GM13976 (cell line): Measurements from ENCODE around the gene NMB.

Source experiments
- DNase-seq: peaks from one replicate; pipeline ENCODE4 v3.0.0; 2012; ENCODE audit warnings: low spot score
- CTCF ChIP-seq: IDR thresholded peaks from 2 replicates; pipeline ENCODE4 v1.5.1; 2012; ENCODE audit warnings: borderline replicate concordance, mild to moderate bottlenecking; ENCODE audit not compliant: insufficient read depth; ENCODE audit errors: extremely low read depth, missing control alignments, control extremely low read depth
- in situ Hi-C: fragments of 300-500 bp; cut with MboI; formaldehyde crosslinking; loops from one replicate; pipeline ENCODE4 v1.12.0; 2022; ENCODE audit warnings: low sequenced_read_pairs, mixed read lengths, inconsistent platforms; ENCODE audit not compliant: unreplicated experiment

The NMB gene

GRCh38 chr15:84621358-84621979, 36.5 kb downstream of the NMB start:
- DNase-seq = no peak
- no peak for TF ChIP-seq CTCF
- in situ Hi-C loops = loop anchor here (25.0 kb wide), 1 partner anchor 566 kb away; no protein-coding TSS in a partner anchor

DNA sequence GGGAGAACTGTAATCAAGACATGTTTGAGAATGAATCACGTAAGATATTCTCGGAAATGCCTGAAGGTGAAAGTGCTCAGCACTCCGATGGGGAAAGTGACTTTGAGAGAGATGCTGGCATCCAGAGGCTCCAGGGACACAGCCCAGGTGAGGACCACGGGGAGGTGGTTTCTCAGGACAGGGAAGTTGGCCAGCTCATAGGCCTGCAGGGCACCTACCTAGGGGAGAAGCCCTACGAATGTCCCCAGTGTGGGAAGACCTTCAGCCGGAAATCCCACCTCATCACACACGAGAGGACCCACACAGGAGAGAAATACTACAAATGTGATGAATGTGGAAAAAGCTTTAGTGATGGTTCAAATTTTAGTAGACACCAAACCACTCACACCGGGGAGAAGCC, 37.4 kb downstream of the NMB start:
- TF ChIP-seq CTCF = no peak
- in situ Hi-C loops = loop anchor here (25.0 kb wide), 1 partner anchor 567 kb away; no protein-coding TSS in a partner anchor

DNA sequence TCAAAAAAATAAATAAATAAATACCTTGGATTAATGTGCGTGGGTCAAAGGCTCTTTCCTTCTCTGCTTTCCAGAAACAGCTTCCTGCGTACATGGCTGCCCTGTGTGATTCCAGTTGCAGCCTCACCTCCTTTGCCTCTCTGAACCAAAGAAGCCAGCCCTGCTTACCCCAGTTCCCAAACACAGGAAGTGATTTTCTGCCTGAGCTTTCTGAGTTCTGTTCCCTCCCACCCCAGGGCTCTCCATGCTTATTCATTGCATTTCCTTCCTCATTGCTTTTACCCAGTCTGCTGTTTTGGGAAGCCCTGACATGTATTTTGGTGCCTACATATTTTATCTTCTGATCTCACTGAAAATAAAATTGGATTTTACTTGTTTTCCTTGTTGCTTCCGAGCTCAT, 41.8 kb downstream of the NMB start:
- in situ Hi-C loops = loop anchor here (25.0 kb wide), 1 partner anchor 571 kb away; no protein-coding TSS in a partner anchor
- TF ChIP-seq CTCF = no peak
- no peak for DNase-seq

More for the DNA sequence above, 37.4 kb downstream of the NMB start:
- no peak for DNase-seq

GRCh38 chr15:84611631-84612030, 46.4 kb downstream of the NMB start:
- no peak for TF ChIP-seq CTCF
- no peak for DNase-seq
- in situ Hi-C loops = loop anchor here (25.0 kb wide), 1 partner anchor 576 kb away; no protein-coding TSS in a partner anchor

GRCh38 chr15:84609818-84610525, 48.0 kb downstream of the NMB start:
- no peak for TF ChIP-seq CTCF
- DNase-seq = no peak
- in situ Hi-C loops = loop anchor here (25.0 kb wide), 1 partner anchor 577 kb away; no protein-coding TSS in a partner anchor

DNA sequence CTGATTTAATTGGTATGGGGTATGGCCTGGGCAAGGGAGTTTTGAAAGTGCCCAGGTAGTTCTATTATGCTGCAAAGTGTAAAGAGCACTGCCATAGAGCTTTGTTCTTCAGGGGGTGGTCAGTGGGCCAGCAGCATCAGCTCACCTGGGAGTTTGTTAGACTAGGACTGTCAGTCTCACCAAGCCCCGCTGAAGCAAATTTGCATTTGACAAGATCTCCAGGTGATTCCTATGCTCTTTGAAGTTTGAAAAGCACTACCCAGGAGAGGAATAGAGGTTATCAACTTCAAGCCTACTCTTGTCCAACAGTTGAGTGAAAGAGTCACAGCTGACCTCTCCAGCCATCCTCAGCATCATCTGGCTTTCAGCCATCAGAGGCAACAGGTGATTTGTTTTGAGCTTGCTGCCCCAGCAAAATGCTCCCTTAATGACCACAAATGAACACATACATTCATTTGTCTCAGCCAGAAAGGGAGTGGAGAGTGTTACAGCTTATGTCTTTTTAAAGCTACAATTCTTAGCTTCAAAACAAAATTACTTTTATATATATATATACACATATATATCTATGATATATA, 49.2 kb downstream of the NMB start:
- in situ Hi-C loops = loop anchor here (25.0 kb wide), 1 partner anchor 579 kb away; no protein-coding TSS in a partner anchor
- no peak for TF ChIP-seq CTCF
- no peak for DNase-seq
